Naive thymus-derived CD4-positive, alpha-beta T cell (primary cell): ENCODE data around the gene LDAH. TPM values are rescaled to one million over a fixed set of nuclear protein-coding genes. Genes with fewer than 3 reads are reported as not detected.

Experiments used
- ATAC-seq: fragments of 150-1000 bp; cut with Tn5 transposase; 2 replicates; pipeline ENCODE4 v1.10.0; 2021; ENCODE audit warnings: mild to moderate bottlenecking, moderate library complexity
- CTCF ChIA-PET: fragments of 350-600 bp; sonication (Branson Sonifier 250); formaldehyde crosslinking; loops from one replicate; lab custom pipeline; 2021; ENCODE audit warnings: antibody characterized with exemption; lab: Charles Lee
- POLR2A ChIA-PET: fragments of 350-600 bp; sonication (Branson Sonifier 250); formaldehyde crosslinking; loops from one replicate; lab custom pipeline; 2021; ENCODE audit warnings: antibody characterized with exemption, inconsistent platforms; lab: Charles Lee
- DNase-seq, 9 donors: peaks; one replicate each; pipeline versions ENCODE4 v3.0.0 to v3.0.0-alpha.2; 2020 to 2022; ENCODE audit warnings: mixed read lengths in 1 of 9
- H3K27ac ChIP-seq: one replicate; pipeline ENCODE4 v1.7.0; 2013; ENCODE audit warnings: mild to moderate bottlenecking, low read depth, low read length, moderate library complexity
- H3K27me3 ChIP-seq, 2 donors: one replicate each; pipeline ENCODE4 v1.7.0; 2013; ENCODE audit warnings: low read length in 2 of 2, mild to moderate bottlenecking in 2 of 2, moderate library complexity in 2 of 2; ENCODE audit not compliant: control insufficient read depth in 2 of 2, insufficient read depth in 2 of 2
- H3K36me3 ChIP-seq, 3 experiments: 1 replicate in 2 of 3; 2 replicates in 1 of 3; pipeline ENCODE4 v1.7.0; 2013; ENCODE audit warnings: low read length in 3 of 3, mild to moderate bottlenecking in 3 of 3, moderate library complexity in 1 of 3; ENCODE audit not compliant: insufficient read depth in 3 of 3, control insufficient read depth in 2 of 3
- H3K4me1 ChIP-seq, 2 donors: one replicate each; pipeline ENCODE4 v1.7.0; 2013; ENCODE audit warnings: low read length in 2 of 2, mild to moderate bottlenecking in 2 of 2, moderate library complexity in 1 of 2; ENCODE audit not compliant: control insufficient read depth in 2 of 2, insufficient read depth in 2 of 2
- H3K4me3 ChIP-seq: 2 replicates; pipeline ENCODE4 v1.7.0; 2013; ENCODE audit warnings: mild to moderate bottlenecking, low read length
- H3K9me3 ChIP-seq, 3 experiments: 1 replicate in 2 of 3; 2 replicates in 1 of 3; pipeline ENCODE4 v1.7.0; 2013; ENCODE audit warnings: low read length in 3 of 3; ENCODE audit not compliant: control insufficient read depth in 2 of 3
- H3K27ac Mint-ChIP-seq, 9 donors: one replicate each; pipeline ENCODE4 v1.8.0; 2020 to 2022; ENCODE audit warnings: mixed read lengths in 9 of 9, mild to moderate bottlenecking in 8 of 9, moderate library complexity in 5 of 9, inconsistent platforms in 2 of 9
- H3K27me3 Mint-ChIP-seq, 5 donors: one replicate each; pipeline ENCODE4 v1.8.0; 2021 to 2022; ENCODE audit warnings: mixed read lengths in 5 of 5, mild to moderate bottlenecking in 1 of 5
- H3K36me3 Mint-ChIP-seq, 5 donors: one replicate each; pipeline ENCODE4 v1.8.0; 2020 to 2022; ENCODE audit warnings: mixed read lengths in 5 of 5, mild to moderate bottlenecking in 3 of 5, inconsistent platforms in 1 of 5
- H3K4me1 Mint-ChIP-seq, 7 donors: one replicate each; pipeline ENCODE4 v1.8.0; 2020 to 2022; ENCODE audit warnings: mixed read lengths in 7 of 7, mild to moderate bottlenecking in 3 of 7, inconsistent platforms in 1 of 7
- H3K4me3 Mint-ChIP-seq, 10 donors: one replicate each; pipeline ENCODE4 v1.8.0; 2020 to 2022; ENCODE audit warnings: mild to moderate bottlenecking in 10 of 10, mixed read lengths in 10 of 10, moderate library complexity in 6 of 10, inconsistent platforms in 2 of 10
- H3K9me3 Mint-ChIP-seq, 11 donors: one replicate each; pipeline ENCODE4 v1.8.0; 2020 to 2022; ENCODE audit warnings: mixed read lengths in 11 of 11, mild to moderate bottlenecking in 4 of 11, inconsistent platforms in 1 of 11, moderate library complexity in 1 of 11
- intact Hi-C, 2 donors: fragments of 100-400 bp; cut with micrococcal nuclease; formaldehyde crosslinking; loops; one replicate each; pipeline ENCODE4 v1.15.1; 2023
- polyA plus RNA-seq, 2 donors: library from polyadenylated mRNA; unstranded; fragments of 300-500 nt; fragmentation: Illumina TruSeq; gene quantifications; one replicate each; pipeline ENCODE4 v1.2.3, GENCODE V29; 2021
- total RNA-seq, 6 experiments: library from RNA in 5 of 6; stranded (reverse) in 5 of 6; gene quantifications; 1 replicate in 5 of 6; 2 replicates in 1 of 6; pipeline ENCODE4 v1.2.3 and lab custom pipeline; 2021 to 2026

The LDAH gene
- total and polyA plus RNA-seq, 7 experiments from 2014 or later, result 8.6 to 29.8 (median 15.8) TPM

DNA sequence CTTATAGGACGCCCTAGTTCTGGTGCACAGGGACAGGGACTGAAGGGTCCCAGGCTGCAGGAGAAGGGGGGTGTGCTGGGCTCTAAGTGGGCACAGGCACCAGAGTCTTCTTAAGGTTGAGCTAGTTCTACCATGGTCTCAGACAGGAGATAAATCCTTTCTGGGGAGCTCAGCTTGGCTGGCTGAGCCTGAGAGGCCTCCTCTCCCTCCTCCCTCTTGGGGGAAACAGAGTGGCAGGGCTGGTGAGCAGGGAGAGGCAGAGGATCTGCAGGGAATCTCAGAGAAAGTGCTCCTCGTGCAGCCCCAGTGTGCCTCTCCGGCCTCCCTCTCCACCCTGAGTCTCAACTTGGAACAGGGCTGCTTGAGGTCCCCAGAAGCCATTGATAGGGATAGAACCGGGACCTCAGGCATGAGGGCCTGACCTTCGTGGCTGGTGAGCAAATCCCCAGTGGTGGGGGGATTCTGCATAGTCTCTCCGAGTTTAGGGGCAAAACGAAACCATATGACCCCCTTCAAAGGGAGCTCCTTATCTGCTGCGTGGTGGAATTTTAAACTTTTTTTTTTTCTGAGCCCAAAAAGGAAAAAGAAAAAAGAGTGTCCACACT, 153.9 kb downstream of the LDAH start:
- H3K9me3 Mint-ChIP-seq, result peaks cover 0 to 3% (median 0%) of the 10 kb centered on the region in 11 donors
- no peak for ATAC-seq
- peak overlapping the region in 5 of 10 donors; percentile 12 to 42 (median 30) for H3K4me3 Mint-ChIP-seq
- H3K4me1 Mint-ChIP-seq, result peaks cover 6 to 34% (median 15%) of the 10 kb centered on the region in 7 donors
- intact Hi-C loops, result loop anchor here in 1 of 2 donors (5.0 to 10.0 kb wide), 2 partner anchors 153 to 646 kb away; partner anchors contain the start of gene LDAH
- Histone ChIP-seq H3K4me1 (peaks cover 0 to 6% of the 10 kb centered on the region in 2 donors), H3K36me3 (no peaks in the 10 kb centered on the region), H3K27me3 (peaks cover 3 to 19% of the 10 kb centered on the region in 2 donors), H3K9me3 (no peaks in the 10 kb centered on the region), H3K4me3 (no peak overlapping the region), H3K27ac (no peak overlapping the region)
- H3K36me3 Mint-ChIP-seq, result no peaks in the 10 kb centered on the region
- ChIA-PET CTCF (interaction anchor here (0.7 kb wide), 1 partner anchor 21 kb away, joined by 5 read pairs; no protein-coding TSS in a partner anchor), POLR2A (no interaction called here)
- DNase-seq, result no peak
- no peak overlapping the region for H3K27ac Mint-ChIP-seq
- H3K27me3 Mint-ChIP-seq, result peaks cover 39 to 76% (median 53%) of the 10 kb centered on the region in 5 donors

DNA sequence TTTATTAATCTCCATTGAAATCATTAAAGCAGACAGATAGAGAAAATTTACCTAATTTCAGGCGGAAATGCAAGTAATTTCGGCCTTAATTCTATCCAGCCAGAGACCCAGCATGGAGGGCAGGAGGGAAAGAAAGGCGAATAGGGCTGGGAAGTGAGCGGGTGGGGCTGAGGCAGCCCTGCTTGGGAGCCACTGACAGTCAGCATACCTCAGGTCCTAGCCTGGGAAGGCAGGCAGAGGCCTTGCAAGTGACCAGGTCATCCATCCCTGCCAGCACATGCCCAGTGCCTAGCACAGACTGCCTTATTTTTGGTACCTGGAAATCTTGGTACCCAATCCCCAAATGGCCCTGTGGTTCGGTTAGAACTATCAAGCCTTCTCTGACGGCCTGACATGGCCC, 154.4 kb downstream of the LDAH start:
- H3K4me3 Mint-ChIP-seq, result peak overlapping the region in 8 of 10 donors; percentile 36 to 73 (median 62)
- H3K36me3 ChIP-seq, result no peaks in the 10 kb centered on the region
- peaks cover 0 to 6% of the 10 kb centered on the region in 2 donors for H3K4me1 ChIP-seq
- no peak overlapping the region for H3K4me3 ChIP-seq
- CTCF ChIA-PET, result no interaction called here
- H3K4me1 Mint-ChIP-seq, result peaks cover 6 to 34% (median 15%) of the 10 kb centered on the region in 7 donors
- DNase-seq (no peak), ATAC-seq (no peak)
- POLR2A ChIA-PET, result no interaction called here
- intact Hi-C loops, result loop anchor here in 1 of 2 donors (5.0 to 10.0 kb wide), 2 partner anchors 154 to 646 kb away; partner anchors contain the start of gene LDAH
- H3K27ac ChIP-seq, result no peak overlapping the region
- peak overlapping the region in 1 of 9 donors; percentile 43 for H3K27ac Mint-ChIP-seq
- no peaks in the 10 kb centered on the region for H3K9me3 ChIP-seq
- peaks cover 3 to 19% of the 10 kb centered on the region in 2 donors for H3K27me3 ChIP-seq
- H3K27me3 Mint-ChIP-seq, result peaks cover 44 to 76% (median 58%) of the 10 kb centered on the region in 5 donors
- no peaks in the 10 kb centered on the region for H3K36me3 Mint-ChIP-seq
- H3K9me3 Mint-ChIP-seq, result peaks cover 0 to 3% (median 0%) of the 10 kb centered on the region in 11 donors

GRCh38 chr2:20667531-20668401, 155.1 kb downstream of the LDAH start:
- Mint-ChIP-seq H3K4me3 (peak overlapping the region; percentile 36 to 73 (median 58)), H3K9me3 (peaks cover 0 to 3% (median 0%) of the 10 kb centered on the region in 11 donors), H3K27ac (peak overlapping the region in 1 of 9 donors; percentile 43), H3K27me3 (peaks cover 46 to 70% (median 61%) of the 10 kb centered on the region in 5 donors), H3K36me3 (no peaks in the 10 kb centered on the region), H3K4me1 (peaks cover 6 to 34% (median 15%) of the 10 kb centered on the region in 7 donors)
- intact Hi-C loops, result loop anchor here (2.0 to 10.0 kb wide), 3 partner anchors 17 to 647 kb away; partner anchors contain the start of genes HS1BP3 (in 1 of the 2) and LDAH (in 1 of the 2)
- CTCF ChIA-PET, result interaction anchor here (0.8 kb wide), 2 partner anchors 10 to 12 kb away, joined by 3 to 4 read pairs; no protein-coding TSS in a partner anchor
- DNase-seq (no peak), ATAC-seq (no peak)
- Histone ChIP-seq H3K36me3 (no peaks in the 10 kb centered on the region), H3K27ac (no peak overlapping the region), H3K4me3 (no peak overlapping the region), H3K4me1 (peaks cover 0 to 6% of the 10 kb centered on the region in 2 donors), H3K27me3 (peaks cover 3 to 19% of the 10 kb centered on the region in 2 donors), H3K9me3 (no peaks in the 10 kb centered on the region)
- POLR2A ChIA-PET, result no interaction called here

- Histone ChIP-seq H3K27ac (no peak overlapping the region), H3K9me3 (no peaks in the 10 kb centered on the region), H3K4me1 (peaks cover 0 to 6% of the 10 kb centered on the region in 2 donors), H3K4me3 (no peak overlapping the region), H3K27me3 (peaks cover 5 to 19% of the 10 kb centered on the region in 2 donors), H3K36me3 (no peaks in the 10 kb centered on the region)
- Mint-ChIP-seq H3K27me3 (peaks cover 49 to 72% (median 64%) of the 10 kb centered on the region in 5 donors), H3K4me1 (peaks cover 6 to 34% (median 15%) of the 10 kb centered on the region in 7 donors), H3K9me3 (peaks cover 0 to 3% (median 0%) of the 10 kb centered on the region in 11 donors), H3K36me3 (no peaks in the 10 kb centered on the region), H3K27ac (no peak overlapping the region), H3K4me3 (peak overlapping the region in 3 of 10 donors; percentile 48 to 91 (median 86))
- ATAC-seq, result peak; percentile 21
- intact Hi-C loops, result loop anchor here (2.0 to 10.0 kb wide), 3 partner anchors 16 to 648 kb away; partner anchors contain the start of genes HS1BP3 (in 1 of the 2) and LDAH (in 1 of the 2)
- no peak for DNase-seq
- ChIA-PET CTCF (interaction anchor here (0.8 kb wide), 1 partner anchor 12 kb away, joined by 4 read pairs; no protein-coding TSS in a partner anchor), POLR2A (no interaction called here)
Observed at GRCh38 chr2:20667151-20667530, 155.8 kb downstream of the LDAH start.

DNA sequence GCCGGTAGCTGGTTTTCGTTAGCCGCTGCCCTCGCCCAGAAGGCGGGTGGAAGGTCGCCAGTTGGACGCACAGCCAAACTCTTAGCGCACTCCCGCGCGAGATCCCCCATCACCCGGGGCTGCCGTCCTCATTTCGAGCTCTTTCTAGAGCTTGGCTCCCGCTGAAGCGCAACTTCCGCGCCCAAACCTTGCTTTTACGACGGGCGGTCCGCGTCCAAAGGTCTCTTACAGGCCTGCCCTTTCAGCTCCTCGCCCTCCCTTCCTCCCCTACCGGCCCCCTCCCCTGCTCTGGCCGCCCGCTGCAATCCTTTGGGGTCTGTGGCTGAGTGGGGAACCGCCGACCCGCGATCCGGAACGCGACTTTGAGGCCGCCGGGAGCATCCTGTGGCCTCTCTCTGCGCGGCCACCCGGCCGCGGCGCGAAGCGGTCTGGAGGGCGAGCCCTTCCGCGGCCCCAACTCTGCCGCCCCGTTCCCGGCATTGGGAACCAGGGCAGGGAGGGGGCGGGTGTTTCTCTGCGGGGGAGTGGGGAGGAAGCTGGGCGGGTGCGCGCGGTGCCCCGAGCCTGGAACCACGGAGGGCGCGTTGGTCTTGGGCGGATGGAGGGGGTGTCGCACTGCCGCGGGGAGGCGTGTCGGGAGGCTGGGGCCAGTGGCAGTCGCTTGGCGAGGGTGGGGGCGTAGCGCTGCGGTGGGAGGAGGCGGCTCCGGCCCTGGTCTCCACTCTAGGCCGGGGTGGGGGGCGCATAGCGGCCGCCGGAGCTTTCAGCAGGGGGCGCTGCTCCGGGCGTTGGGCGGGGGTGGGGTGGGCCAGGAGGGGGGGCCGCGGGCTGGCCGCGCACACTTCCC, 156.4 kb downstream of the LDAH start, which contains the start of gene GDF7:
Gene GDF7, plus strand, starts transcription at position 841 of the 847 bp plus-strand sequence. CDS start 96 bp downstream, outside the sequence.
- DNase-seq (peak in 2 of 9 donors; percentile 26 to 46), ATAC-seq (peak; percentile 32)
- ChIA-PET CTCF (interaction anchor here (0.9 kb wide), 1 partner anchor 16 kb away, joined by 3 read pairs; the partner anchor contains the start of gene HS1BP3), POLR2A (no interaction called here)
- H3K4me1 ChIP-seq, result peaks cover 0 to 6% of the 10 kb centered on the region in 2 donors
- intact Hi-C loops, result loop anchor here (2.0 to 10.0 kb wide), 3 partner anchors 16 to 648 kb away; partner anchors contain the start of genes HS1BP3 (in 1 of the 2) and LDAH (in 1 of the 2)
- H3K36me3 Mint-ChIP-seq, result no peaks in the 10 kb centered on the region
- H3K27ac ChIP-seq, result no peak within 1 kb of the TSS
- no peaks in the 10 kb centered on the region for H3K9me3 ChIP-seq
- peaks cover 47 to 74% (median 65%) of the 10 kb centered on the region in 5 donors for H3K27me3 Mint-ChIP-seq
- no peaks in the 10 kb centered on the region for H3K36me3 ChIP-seq
- peaks cover 0 to 3% (median 0%) of the 10 kb centered on the region in 11 donors for H3K9me3 Mint-ChIP-seq
- H3K4me1 Mint-ChIP-seq, result peaks cover 6 to 32% (median 15%) of the 10 kb centered on the region in 7 donors
- H3K27me3 ChIP-seq, result peaks cover 10 to 21% of the 10 kb centered on the region in 2 donors
- peak within 1 kb of the TSS; percentile 78 to 91 (median 84) for H3K4me3 Mint-ChIP-seq
- no peak within 1 kb of the TSS for H3K27ac Mint-ChIP-seq
- peak within 1 kb of the TSS; percentile 46 for H3K4me3 ChIP-seq
